Activated CD4-positive, alpha-beta T cell treated with anti-CD3 and anti-CD28 coated beads for 36 hours (primary cell): ENCODE data around the gene GSG1L2. TPM values are rescaled to one million over a fixed set of nuclear protein-coding genes. Genes with fewer than 3 reads are reported as not detected.
"Not testable (repeated sequence)": the region's sequence is repeated elsewhere in the genome, so short reads cannot be mapped to it uniquely, and the experiment has no call there.

ENCODE experiments used
- ATAC-seq: fragments of 200-7000 bp; cut with Tn5 transposase; one replicate; pipeline ENCODE4 v1.10.0; 2021; ENCODE audit warnings: mild to moderate bottlenecking, moderate library complexity
- CTCF ChIA-PET: fragments of 350-600 bp; sonication (Branson Sonifier 250); formaldehyde crosslinking; loops from one replicate; lab custom pipeline; 2021; ENCODE audit warnings: antibody characterized with exemption; lab: Charles Lee
- POLR2A ChIA-PET: fragments of 350-600 bp; sonication (Branson Sonifier 250); formaldehyde crosslinking; loops from one replicate; lab custom pipeline; 2021; ENCODE audit warnings: antibody characterized with exemption, inconsistent platforms; lab: Charles Lee
- DNase-seq: peaks from one replicate; pipeline ENCODE4 v3.0.0-alpha.2; 2020
- H3K27ac Mint-ChIP-seq: one replicate; pipeline ENCODE4 v1.8.0; 2021; ENCODE audit warnings: mixed read lengths
- H3K27me3 Mint-ChIP-seq: one replicate; pipeline ENCODE4 v1.8.0; 2021; ENCODE audit warnings: mixed read lengths
- H3K36me3 Mint-ChIP-seq: one replicate; pipeline ENCODE4 v1.8.0; 2021; ENCODE audit warnings: low read depth, mixed read lengths
- H3K4me1 Mint-ChIP-seq: one replicate; pipeline ENCODE4 v1.8.0; 2021; ENCODE audit warnings: mixed read lengths
- H3K4me3 Mint-ChIP-seq: one replicate; pipeline ENCODE4 v1.8.0; 2021; ENCODE audit warnings: mild to moderate bottlenecking, moderate library complexity, mixed read lengths
- H3K9me3 Mint-ChIP-seq: one replicate; pipeline ENCODE4 v1.8.0; 2021; ENCODE audit warnings: low read depth, mixed read lengths
- intact Hi-C, 2 experiments: fragments of 100-400 bp; cut with DNase I in 1 of 2; cut with micrococcal nuclease in 1 of 2; formaldehyde crosslinking; loops; one replicate each; pipeline versions ENCODE4 v1.14.2 to v1.15.1; 2022 to 2024; cut with DNase I, micrococcal nuclease
- total RNA-seq, 2 experiments: library from RNA; stranded (reverse); gene quantifications; one replicate each; pipeline ENCODE4 v1.2.3, GENCODE V29; 2021

Gene GSG1L2
- total RNA-seq, 2 experiments from 2014 or later, result not detected

GRCh38 chr17:9784544-9784943 lies 37.3 kb downstream of the GSG1L2 start:
- ATAC-seq (no peak), DNase-seq (no peak)
- Mint-ChIP-seq H3K36me3 (no peaks in the 10 kb centered on the region), H3K4me1 (no peaks in the 10 kb centered on the region), H3K9me3 (no peaks in the 10 kb centered on the region), H3K27me3 (peaks cover 6% of the 10 kb centered on the region), H3K4me3 (no peak overlapping the region), H3K27ac (no peak overlapping the region)
- POLR2A ChIA-PET, result no interaction called here
- CTCF ChIA-PET, result no interaction called here
- intact Hi-C loops, result no loop called here

- H3K4me1 Mint-ChIP-seq, result not testable (repeated sequence)
Observed at GRCh38 chr17:9783465-9783864, 38.4 kb downstream of the GSG1L2 start.

GRCh38 chr17:9783050-9783449 lies 38.8 kb downstream of the GSG1L2 start:
- Mint-ChIP-seq H3K27me3 (peaks cover 8% of the 10 kb centered on the region), H3K4me1 (no peaks in the 10 kb centered on the region), H3K27ac (no peak overlapping the region), H3K36me3 (no peaks in the 10 kb centered on the region), H3K9me3 (no peaks in the 10 kb centered on the region), H3K4me3 (no peak overlapping the region)
- intact Hi-C loops, result no loop called here
- ChIA-PET CTCF (no interaction called here), POLR2A (no interaction called here)
- DNase-seq (no peak), ATAC-seq (no peak)

More at GRCh38 chr17:9783465-9783864, 38.4 kb downstream of the GSG1L2 start:
- ATAC-seq, DNase-seq, H3K4me3 Mint-ChIP-seq, intact Hi-C loops, H3K27me3 Mint-ChIP-seq, H3K9me3 Mint-ChIP-seq, POLR2A ChIA-PET, H3K27ac Mint-ChIP-seq, H3K36me3 Mint-ChIP-seq, CTCF ChIA-PET: not testable (repeated sequence)

- H3K36me3 Mint-ChIP-seq, result no peaks in the 10 kb centered on the region
- peaks cover 12% of the 10 kb centered on the region for H3K27me3 Mint-ChIP-seq
- ATAC-seq (no peak), DNase-seq (no peak)
- no peaks in the 10 kb centered on the region for H3K4me1 Mint-ChIP-seq
- CTCF ChIA-PET, result interaction anchor here (1.0 kb wide), 1 partner anchor 20 kb away, joined by 3 read pairs; no protein-coding TSS in a partner anchor
- no peak overlapping the region for H3K27ac Mint-ChIP-seq
- intact Hi-C loops, result no loop called here
- no peaks in the 10 kb centered on the region for H3K9me3 Mint-ChIP-seq
- POLR2A ChIA-PET, result interaction anchor here (0.7 kb wide), 1 partner anchor 59 kb away, joined by 3 read pairs; no protein-coding TSS in a partner anchor
- H3K4me3 Mint-ChIP-seq, result no peak overlapping the region
Observed at GRCh38 chr17:9780552-9780951, 41.3 kb downstream of the GSG1L2 start.

GRCh38 chr17:9776911-9777310 lies 45.0 kb downstream of the GSG1L2 start:
- CTCF ChIA-PET, result interaction anchor here (1.0 kb wide), 1 partner anchor 8 kb away, joined by 3 read pairs; no protein-coding TSS in a partner anchor
- no peaks in the 10 kb centered on the region for H3K4me1 Mint-ChIP-seq
- intact Hi-C loops, result no loop called here
- peaks cover 6% of the 10 kb centered on the region for H3K27me3 Mint-ChIP-seq
- no peaks in the 10 kb centered on the region for H3K9me3 Mint-ChIP-seq
- DNase-seq, result no peak
- H3K27ac Mint-ChIP-seq, result no peak overlapping the region
- no peak overlapping the region for H3K4me3 Mint-ChIP-seq
- no peaks in the 10 kb centered on the region for H3K36me3 Mint-ChIP-seq
- ATAC-seq, result no peak
- POLR2A ChIA-PET, result no interaction called here

GRCh38 chr17:9772658-9773057 lies 49.2 kb downstream of the GSG1L2 start:
- intact Hi-C loops, result no loop called here
- Mint-ChIP-seq H3K27ac (no peak overlapping the region), H3K4me1 (no peaks in the 10 kb centered on the region), H3K27me3 (peaks cover 4% of the 10 kb centered on the region), H3K4me3 (no peak overlapping the region), H3K36me3 (no peaks in the 10 kb centered on the region), H3K9me3 (no peaks in the 10 kb centered on the region)
- ChIA-PET CTCF (no interaction called here), POLR2A (no interaction called here)
- ATAC-seq (no peak), DNase-seq (no peak)

- Mint-ChIP-seq H3K4me1 (no peaks in the 10 kb centered on the region), H3K27me3 (no peaks in the 10 kb centered on the region), H3K4me3 (no peak overlapping the region), H3K27ac (no peak overlapping the region), H3K9me3 (no peaks in the 10 kb centered on the region), H3K36me3 (no peaks in the 10 kb centered on the region)
- ChIA-PET CTCF (interaction anchor here (0.5 kb wide), 1 partner anchor 63 kb away, joined by 3 read pairs; no protein-coding TSS in a partner anchor), POLR2A (no interaction called here)
- no peak for DNase-seq
- intact Hi-C loops, result no loop called here
- no peak for ATAC-seq
Observed at GRCh38 chr17:9771465-9771864, 50.4 kb downstream of the GSG1L2 start.

GRCh38 chr17:9769036-9769695 lies 52.7 kb downstream of the GSG1L2 start:
- ChIA-PET CTCF (interaction anchor here (0.8 to 1.2 kb wide), 7 partner anchors 8 to 194 kb away, joined by 3 to 4 read pairs (median 3); partner anchors contain the start of gene STX8), POLR2A (no interaction called here)
- intact Hi-C loops, result loop anchor here in 1 of 2 experiments (2.0 kb wide), 1 partner anchor 38 kb away; no protein-coding TSS in a partner anchor
- Mint-ChIP-seq H3K4me1 (no peaks in the 10 kb centered on the region), H3K4me3 (no peak overlapping the region), H3K36me3 (no peaks in the 10 kb centered on the region), H3K9me3 (no peaks in the 10 kb centered on the region), H3K27ac (no peak overlapping the region), H3K27me3 (peaks cover 5% of the 10 kb centered on the region)
- DNase-seq, result no peak
- no peak for ATAC-seq

GRCh38 chr17:9768381-9768934 lies 53.4 kb downstream of the GSG1L2 start:
- DNase-seq, result no peak
- no peak for ATAC-seq
- intact Hi-C loops, result loop anchor here in 1 of 2 experiments (2.0 kb wide), 1 partner anchor 38 kb away; no protein-coding TSS in a partner anchor
- no peak overlapping the region for H3K27ac Mint-ChIP-seq
- H3K36me3 Mint-ChIP-seq, result no peaks in the 10 kb centered on the region
- ChIA-PET POLR2A (no interaction called here), CTCF (interaction anchor here (0.7 to 1.2 kb wide), 8 partner anchors 8 to 193 kb away, joined by 3 to 4 read pairs (median 3); partner anchors contain the start of gene STX8)
- H3K4me1 Mint-ChIP-seq, result no peaks in the 10 kb centered on the region
- no peak overlapping the region for H3K4me3 Mint-ChIP-seq
- peaks cover 7% of the 10 kb centered on the region for H3K27me3 Mint-ChIP-seq
- no peaks in the 10 kb centered on the region for H3K9me3 Mint-ChIP-seq

- no peak overlapping the region for H3K4me3 Mint-ChIP-seq
- H3K27ac Mint-ChIP-seq, result no peak overlapping the region
- no peaks in the 10 kb centered on the region for H3K36me3 Mint-ChIP-seq
- POLR2A ChIA-PET, result no interaction called here
- no peak for DNase-seq
- H3K9me3 Mint-ChIP-seq, result no peaks in the 10 kb centered on the region
- no peak for ATAC-seq
- intact Hi-C loops, result no loop called here
- H3K27me3 Mint-ChIP-seq, result peaks cover 7% of the 10 kb centered on the region
- CTCF ChIA-PET, result interaction anchor here (1.0 kb wide), 1 partner anchor 23 kb away, joined by 3 read pairs; no protein-coding TSS in a partner anchor
- H3K4me1 Mint-ChIP-seq, result no peaks in the 10 kb centered on the region
Observed at GRCh38 chr17:9767432-9767991, 54.4 kb downstream of the GSG1L2 start.

GRCh38 chr17:9766970-9767369 lies 54.9 kb downstream of the GSG1L2 start:
- H3K9me3 Mint-ChIP-seq, result no peaks in the 10 kb centered on the region
- H3K27me3 Mint-ChIP-seq, result peaks cover 7% of the 10 kb centered on the region
- H3K4me3 Mint-ChIP-seq, result no peak overlapping the region
- H3K4me1 Mint-ChIP-seq, result no peaks in the 10 kb centered on the region
- ATAC-seq (no peak), DNase-seq (no peak)
- POLR2A ChIA-PET, result no interaction called here
- intact Hi-C loops, result no loop called here
- H3K36me3 Mint-ChIP-seq, result no peaks in the 10 kb centered on the region
- no peak overlapping the region for H3K27ac Mint-ChIP-seq
- CTCF ChIA-PET, result interaction anchor here (1.0 kb wide), 1 partner anchor 23 kb away, joined by 3 read pairs; no protein-coding TSS in a partner anchor
